ENCODE results near the gene HTRA3.

Gene HTRA3

GRCh38 chr4:8353158-8353669 is 83.7 kb downstream of the HTRA3 start:
- TF ChIP-seq POLR2AphosphoS5 (IDR thresholded peaks at IDR 0.05; ENCODE audit: low read depth) = no peak
- TF ChIP-seq GABPA (IDR thresholded peaks at IDR 0.05; ENCODE audit: low read depth) = no peak
- no peak for TF ChIP-seq REST (IDR thresholded peaks at IDR 0.05; ENCODE audit: insufficient replicate concordance, low read depth)
- TF ChIP-seq SPI1 (IDR thresholded peaks at IDR 0.05; ENCODE audit: borderline replicate concordance, low read depth) = no peak
- no peak for TF ChIP-seq CTCF (IDR thresholded peaks at IDR 0.05; ENCODE audit: insufficient read depth, low read length)
- H3K27me3 ChIP-seq (ENCODE audit: insufficient read depth, poor library complexity, severe bottlenecking) = no peaks in the 10 kb centered on the region
- no peak for DNase-seq (ENCODE audit: low read depth in 1 of 2, low spot score in 1 of 2)
- no peak overlapping the region for H3K27ac ChIP-seq (replicated peaks)
- no peak overlapping the region for H3K4me3 ChIP-seq (replicated peaks; ENCODE audit: insufficient read depth, low read length)

- H3K27ac ChIP-seq (replicated peaks) = no peak overlapping the region
- DNase-seq (ENCODE audit: low read depth in 1 of 2, low spot score in 1 of 2) = no peak
- H3K27me3 ChIP-seq (ENCODE audit: insufficient read depth, poor library complexity, severe bottlenecking) = no peaks in the 10 kb centered on the region
- no peak for TF ChIP-seq CTCF (IDR thresholded peaks at IDR 0.05; ENCODE audit: insufficient read depth, low read length)
- TF ChIP-seq POLR2AphosphoS5 (IDR thresholded peaks at IDR 0.05; ENCODE audit: low read depth) = no peak
- no peak for TF ChIP-seq SPI1 (IDR thresholded peaks at IDR 0.05; ENCODE audit: borderline replicate concordance, low read depth)
- TF ChIP-seq REST (IDR thresholded peaks at IDR 0.05; ENCODE audit: insufficient replicate concordance, low read depth) = no peak
- no peak for TF ChIP-seq GABPA (IDR thresholded peaks at IDR 0.05; ENCODE audit: low read depth)
- no peak overlapping the region for H3K4me3 ChIP-seq (replicated peaks; ENCODE audit: insufficient read depth, low read length)
These were observed 84.4 kb downstream of the HTRA3 start for GRCh38 chr4:8353912-8354453.

GRCh38 chr4:8355306-8355705 is 85.8 kb downstream of the HTRA3 start:
- no peak for DNase-seq (ENCODE audit: low read depth in 1 of 2, low spot score in 1 of 2)
- H3K4me3 ChIP-seq (replicated peaks; ENCODE audit: insufficient read depth, low read length) = no peak overlapping the region
- TF ChIP-seq GABPA (IDR thresholded peaks at IDR 0.05; ENCODE audit: low read depth) (no peak), SPI1 (IDR thresholded peaks at IDR 0.05; ENCODE audit: borderline replicate concordance, low read depth) (no peak)
- no peak overlapping the region for H3K27ac ChIP-seq (replicated peaks)
- H3K27me3 ChIP-seq (ENCODE audit: insufficient read depth, poor library complexity, severe bottlenecking) = no peaks in the 10 kb centered on the region

GRCh38 chr4:8355864-8356565 is 86.5 kb downstream of the HTRA3 start:
- H3K27ac ChIP-seq (replicated peaks) = no peak overlapping the region
- no peaks in the 10 kb centered on the region for H3K27me3 ChIP-seq (ENCODE audit: insufficient read depth, poor library complexity, severe bottlenecking)
- TF ChIP-seq GABPA (IDR thresholded peaks at IDR 0.05; ENCODE audit: low read depth) = no peak
- no peak for TF ChIP-seq SPI1 (IDR thresholded peaks at IDR 0.05; ENCODE audit: borderline replicate concordance, low read depth)
- no peak for TF ChIP-seq POLR2AphosphoS5 (IDR thresholded peaks at IDR 0.05; ENCODE audit: low read depth)
- TF ChIP-seq CTCF (IDR thresholded peaks at IDR 0.05; ENCODE audit: insufficient read depth, low read length) = no peak
- no peak for TF ChIP-seq REST (IDR thresholded peaks at IDR 0.05; ENCODE audit: insufficient replicate concordance, low read depth)
- no peak for DNase-seq (ENCODE audit: low read depth in 1 of 2, low spot score in 1 of 2)
- H3K4me3 ChIP-seq (replicated peaks; ENCODE audit: insufficient read depth, low read length) = no peak overlapping the region
